ENCODE measurements around the gene PRKAG2.

The PRKAG2 gene

DNA sequence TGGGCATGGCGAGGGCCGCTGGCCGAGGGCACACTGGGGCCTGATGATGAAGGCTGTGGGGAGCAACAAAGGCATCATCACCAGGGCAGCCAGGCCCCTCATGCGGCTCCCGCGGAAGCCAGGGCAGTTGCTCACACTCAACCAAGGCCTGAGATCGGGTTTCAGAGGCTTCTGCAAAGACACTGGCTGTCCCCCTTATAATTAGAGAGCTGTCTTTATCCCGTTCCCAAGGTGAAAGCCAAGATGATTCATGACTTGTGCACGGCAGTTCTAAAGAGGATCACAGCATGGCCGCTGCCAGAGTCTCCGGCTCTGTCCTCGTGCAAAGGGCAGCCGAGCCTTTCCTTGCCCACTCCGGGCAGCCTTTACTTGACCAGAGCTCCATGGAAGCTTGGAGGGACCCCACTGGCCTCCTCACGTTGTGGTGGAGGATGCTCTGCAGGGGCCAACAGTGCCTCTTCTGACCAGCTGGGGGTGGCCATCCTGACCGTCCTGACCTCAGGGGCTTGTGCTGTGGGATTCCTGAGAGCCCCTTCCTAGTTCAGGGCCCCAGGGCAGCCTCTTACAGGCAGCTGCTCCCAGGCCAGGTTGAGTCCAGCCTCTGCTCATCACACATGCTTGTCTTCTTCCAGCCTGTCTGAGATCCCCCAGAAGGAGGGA is 82.3 kb downstream of the PRKAG2 start:
- Histone ChIP-seq H3K36me3 (replicated peaks) (no peaks in the 10 kb centered on the region), H3K27me3 (replicated peaks) (no peaks in the 10 kb centered on the region), H3K4me3 (ENCODE audit: low read depth, low read length) (no peak overlapping the region), H3K27ac (no peak overlapping the region)
- TF ChIP-seq, protein P1, sequence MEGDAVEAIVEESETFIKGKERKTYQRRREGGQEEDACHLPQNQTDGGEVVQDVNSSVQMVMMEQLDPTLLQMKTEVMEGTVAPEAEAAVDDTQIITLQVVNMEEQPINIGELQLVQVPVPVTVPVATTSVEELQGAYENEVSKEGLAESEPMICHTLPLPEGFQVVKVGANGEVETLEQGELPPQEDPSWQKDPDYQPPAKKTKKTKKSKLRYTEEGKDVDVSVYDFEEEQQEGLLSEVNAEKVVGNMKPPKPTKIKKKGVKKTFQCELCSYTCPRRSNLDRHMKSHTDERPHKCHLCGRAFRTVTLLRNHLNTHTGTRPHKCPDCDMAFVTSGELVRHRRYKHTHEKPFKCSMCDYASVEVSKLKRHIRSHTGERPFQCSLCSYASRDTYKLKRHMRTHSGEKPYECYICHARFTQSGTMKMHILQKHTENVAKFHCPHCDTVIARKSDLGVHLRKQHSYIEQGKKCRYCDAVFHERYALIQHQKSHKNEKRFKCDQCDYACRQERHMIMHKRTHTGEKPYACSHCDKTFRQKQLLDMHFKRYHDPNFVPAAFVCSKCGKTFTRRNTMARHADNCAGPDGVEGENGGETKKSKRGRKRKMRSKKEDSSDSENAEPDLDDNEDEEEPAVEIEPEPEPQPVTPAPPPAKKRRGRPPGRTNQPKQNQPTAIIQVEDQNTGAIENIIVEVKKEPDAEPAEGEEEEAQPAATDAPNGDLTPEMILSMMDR (IDR thresholded peaks at IDR 0.05; ENCODE audit: low read depth, low read length, missing control alignments): no peak
- DNase-seq: peak; percentile 20
- in situ Hi-C loops (cut with HindIII; ENCODE audit: low pct_ligation_motif_present, low sequenced_read_pairs): no loop called here

DNA sequence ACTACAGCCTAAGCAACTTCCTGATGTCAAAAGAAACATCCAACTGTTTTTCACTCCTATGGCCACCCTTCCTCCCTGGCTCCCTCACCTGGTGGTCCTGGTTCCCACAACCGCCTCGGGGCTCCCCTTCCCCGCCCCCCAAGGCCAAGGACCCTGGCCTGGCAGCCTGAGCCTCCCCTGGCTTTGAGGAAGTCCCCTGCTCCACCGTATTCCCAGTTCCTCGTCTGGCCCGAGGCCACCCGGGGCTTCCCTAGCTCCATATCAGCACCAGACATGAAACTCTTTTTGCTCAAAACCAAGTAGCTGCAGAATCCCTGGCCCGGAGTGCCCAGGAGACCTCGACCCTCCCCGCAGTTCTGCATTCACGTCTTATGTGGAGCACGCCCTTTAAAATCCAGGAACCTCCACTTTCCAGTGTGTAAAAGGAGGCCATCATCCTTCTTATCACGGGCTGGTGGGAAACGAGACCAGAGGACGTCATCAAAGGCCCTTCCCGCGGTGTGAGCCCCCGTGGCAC is 82.9 kb downstream of the PRKAG2 start:
- H3K36me3 ChIP-seq (replicated peaks): no peaks in the 10 kb centered on the region
- in situ Hi-C loops (cut with HindIII; ENCODE audit: low pct_ligation_motif_present, low sequenced_read_pairs): no loop called here
- H3K27me3 ChIP-seq (replicated peaks): no peaks in the 10 kb centered on the region
- DNase-seq: no peak
- no peak overlapping the region for H3K4me3 ChIP-seq (ENCODE audit: low read depth, low read length)
- TF ChIP-seq, protein P1 (IDR thresholded peaks at IDR 0.05; ENCODE audit: low read depth, low read length, missing control alignments): no peak
- H3K27ac ChIP-seq: no peak overlapping the region

DNA sequence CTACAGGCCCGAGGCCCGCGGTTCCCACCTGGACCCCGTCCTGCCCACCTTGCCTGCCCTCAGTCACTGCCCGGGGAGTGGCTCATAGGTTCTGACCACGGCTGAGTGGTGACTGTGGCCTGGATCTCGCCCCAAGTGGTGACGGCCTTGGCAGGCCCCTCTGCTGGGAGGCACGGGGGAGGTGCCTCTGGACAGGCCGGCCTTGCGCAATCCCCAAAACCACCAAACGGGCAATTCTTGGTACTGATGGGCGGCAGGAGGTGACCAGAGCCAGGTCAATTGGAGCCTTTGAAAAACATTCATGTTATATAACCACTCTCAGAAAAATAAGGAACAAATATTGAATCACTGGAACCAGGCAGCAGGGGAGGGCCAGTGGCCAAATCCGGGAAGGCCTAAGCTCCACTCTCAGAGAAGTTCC is 83.4 kb downstream of the PRKAG2 start:
- Histone ChIP-seq H3K4me3 (ENCODE audit: low read depth, low read length) (no peak overlapping the region), H3K27me3 (replicated peaks) (no peaks in the 10 kb centered on the region), H3K36me3 (replicated peaks) (no peaks in the 10 kb centered on the region), H3K27ac (no peak overlapping the region)
- no peak for DNase-seq
- TF ChIP-seq, protein P1 (IDR thresholded peaks at IDR 0.05; ENCODE audit: low read depth, low read length, missing control alignments): no peak
- in situ Hi-C loops (cut with HindIII; ENCODE audit: low pct_ligation_motif_present, low sequenced_read_pairs): no loop called here

DNA sequence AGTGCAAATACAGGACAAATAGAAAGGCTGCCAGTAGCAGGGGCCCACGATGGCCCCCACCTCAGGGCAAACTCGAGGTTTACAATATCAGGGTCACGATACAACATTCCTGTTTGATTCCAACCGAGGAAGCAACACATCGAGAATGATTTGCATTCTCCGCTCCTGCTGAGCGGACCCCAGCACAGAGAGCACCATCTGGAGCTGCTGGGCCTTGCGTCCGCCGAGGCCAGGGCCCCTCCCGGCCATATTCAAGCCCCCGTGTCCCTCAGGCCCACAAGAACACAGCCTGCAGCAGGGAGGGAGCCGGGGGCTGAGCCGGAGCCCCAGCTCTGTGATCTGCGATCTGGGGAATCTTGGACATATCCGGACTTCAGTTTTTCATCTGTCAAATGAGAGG is 84.3 kb downstream of the PRKAG2 start:
- in situ Hi-C loops (cut with HindIII; ENCODE audit: low pct_ligation_motif_present, low sequenced_read_pairs): no loop called here
- Histone ChIP-seq H3K4me3 (ENCODE audit: low read depth, low read length) (no peak overlapping the region), H3K36me3 (replicated peaks) (no peaks in the 10 kb centered on the region), H3K27ac (no peak overlapping the region), H3K27me3 (replicated peaks) (no peaks in the 10 kb centered on the region)
- TF ChIP-seq, protein P1 (IDR thresholded peaks at IDR 0.05; ENCODE audit: low read depth, low read length, missing control alignments): no peak
- DNase-seq: no peak

DNA sequence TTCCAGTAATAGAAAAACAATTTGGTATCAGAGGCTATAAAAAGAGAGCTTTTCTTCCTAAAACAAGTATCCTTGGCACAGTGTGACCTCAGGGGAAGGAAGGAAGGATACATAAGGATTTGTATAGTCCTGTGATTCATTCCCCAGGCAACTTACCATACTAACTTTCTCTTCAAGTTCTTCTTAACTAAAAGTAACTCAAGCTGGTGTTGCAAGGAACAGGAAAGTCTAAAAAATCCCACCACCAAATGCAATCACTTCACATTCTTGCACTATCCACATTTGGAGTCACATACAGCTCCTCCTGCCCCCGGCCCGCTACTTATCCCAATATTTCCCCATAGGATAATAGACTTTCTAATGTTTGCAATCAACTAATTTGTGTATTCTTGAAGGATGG is 84.8 kb downstream of the PRKAG2 start:
- DNase-seq: no peak
- Histone ChIP-seq H3K4me3 (ENCODE audit: low read depth, low read length) (no peak overlapping the region), H3K36me3 (replicated peaks) (no peaks in the 10 kb centered on the region), H3K27ac (no peak overlapping the region), H3K27me3 (replicated peaks) (peaks cover 2% of the 10 kb centered on the region)
- TF ChIP-seq, protein P1 (IDR thresholded peaks at IDR 0.05; ENCODE audit: low read depth, low read length, missing control alignments): no peak
- in situ Hi-C loops (cut with HindIII; ENCODE audit: low pct_ligation_motif_present, low sequenced_read_pairs): no loop called here

Data from brain microvascular endothelial cell (primary cell).